ENCODE measurements around the gene DAAM1.

The DAAM1 gene

DNA sequence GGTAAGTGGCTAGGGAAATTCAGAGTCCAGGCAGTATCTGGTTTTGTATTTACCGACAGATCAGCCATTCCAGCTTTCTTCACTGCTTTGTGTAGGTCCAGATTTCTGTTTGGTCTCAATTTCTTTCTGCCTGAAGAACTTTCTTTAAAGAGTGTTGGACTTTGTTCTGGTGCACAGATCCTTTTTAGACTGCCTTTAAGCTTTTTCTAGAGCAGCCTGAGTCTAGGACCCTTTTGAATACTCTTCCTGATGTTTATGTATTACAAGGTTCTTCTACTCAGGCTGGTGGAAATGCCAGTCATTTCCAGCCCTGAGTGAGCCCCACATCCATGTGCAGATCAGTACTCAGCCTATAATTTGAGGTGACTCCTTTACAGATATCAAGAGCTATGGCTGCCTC, 54.7 kb downstream of the DAAM1 start:
- no peak overlapping the region for H3K4me3 ChIP-seq (ENCODE audit: low read length)

DNA sequence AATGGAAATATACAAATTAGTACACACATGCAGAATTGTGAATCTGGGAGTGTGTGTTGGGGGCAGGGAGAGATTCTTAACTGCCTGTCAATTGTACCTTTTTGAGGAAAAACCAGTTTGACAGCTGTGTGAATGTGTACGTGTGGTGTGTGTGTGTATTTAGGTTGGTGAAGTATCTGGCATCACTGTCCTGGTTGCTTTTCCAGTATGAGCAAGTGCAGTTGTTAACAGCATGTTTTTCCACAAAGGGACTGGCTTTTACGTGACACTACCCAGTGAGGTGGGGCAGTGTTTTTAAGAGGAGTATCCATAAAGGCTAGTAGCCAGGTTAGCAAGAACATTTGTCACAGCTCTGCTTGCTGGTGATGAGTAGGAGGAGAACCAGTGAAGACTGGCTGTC, 56.1 kb downstream of the DAAM1 start:
- DNase-seq (ENCODE audit: low read depth): no peak
- no peak overlapping the region for H3K4me3 ChIP-seq (ENCODE audit: low read length)
- TF ChIP-seq, protein P1, sequence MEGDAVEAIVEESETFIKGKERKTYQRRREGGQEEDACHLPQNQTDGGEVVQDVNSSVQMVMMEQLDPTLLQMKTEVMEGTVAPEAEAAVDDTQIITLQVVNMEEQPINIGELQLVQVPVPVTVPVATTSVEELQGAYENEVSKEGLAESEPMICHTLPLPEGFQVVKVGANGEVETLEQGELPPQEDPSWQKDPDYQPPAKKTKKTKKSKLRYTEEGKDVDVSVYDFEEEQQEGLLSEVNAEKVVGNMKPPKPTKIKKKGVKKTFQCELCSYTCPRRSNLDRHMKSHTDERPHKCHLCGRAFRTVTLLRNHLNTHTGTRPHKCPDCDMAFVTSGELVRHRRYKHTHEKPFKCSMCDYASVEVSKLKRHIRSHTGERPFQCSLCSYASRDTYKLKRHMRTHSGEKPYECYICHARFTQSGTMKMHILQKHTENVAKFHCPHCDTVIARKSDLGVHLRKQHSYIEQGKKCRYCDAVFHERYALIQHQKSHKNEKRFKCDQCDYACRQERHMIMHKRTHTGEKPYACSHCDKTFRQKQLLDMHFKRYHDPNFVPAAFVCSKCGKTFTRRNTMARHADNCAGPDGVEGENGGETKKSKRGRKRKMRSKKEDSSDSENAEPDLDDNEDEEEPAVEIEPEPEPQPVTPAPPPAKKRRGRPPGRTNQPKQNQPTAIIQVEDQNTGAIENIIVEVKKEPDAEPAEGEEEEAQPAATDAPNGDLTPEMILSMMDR (conservative IDR thresholded peaks at IDR 0.05; ENCODE audit: low read length): no peak

More for the DNA sequence above, 54.7 kb downstream of the DAAM1 start:
- DNase-seq (ENCODE audit: low read depth): no peak
- TF ChIP-seq, protein P1 (conservative IDR thresholded peaks at IDR 0.05; ENCODE audit: low read length): no peak

DNA sequence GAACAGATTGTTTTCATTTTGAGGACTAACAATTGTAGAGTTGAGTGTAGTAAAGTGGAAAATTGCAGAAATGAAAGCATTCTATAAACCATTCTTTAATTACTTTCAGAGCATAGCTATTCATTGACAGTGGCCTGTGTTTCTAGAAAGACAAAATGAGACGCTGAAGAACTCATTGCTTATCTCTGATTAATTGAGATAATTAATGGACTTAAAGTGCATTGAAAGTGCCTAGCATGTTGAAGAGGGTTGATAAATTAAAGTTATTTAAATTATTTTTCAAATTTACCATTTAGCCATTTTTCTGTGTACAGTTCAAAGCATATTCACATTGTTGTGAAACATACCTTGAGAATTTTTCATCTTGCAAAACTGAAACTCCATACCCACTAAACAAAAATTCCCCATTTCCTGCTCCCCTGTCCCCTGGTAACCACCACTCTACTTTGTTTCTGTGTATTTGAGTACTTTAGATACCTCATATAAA, 57.4 kb downstream of the DAAM1 start:
- no peak for DNase-seq (ENCODE audit: low read depth)
- H3K4me3 ChIP-seq (ENCODE audit: low read length): no peak overlapping the region
- TF ChIP-seq, protein P1 (conservative IDR thresholded peaks at IDR 0.05; ENCODE audit: low read length): no peak

DNA sequence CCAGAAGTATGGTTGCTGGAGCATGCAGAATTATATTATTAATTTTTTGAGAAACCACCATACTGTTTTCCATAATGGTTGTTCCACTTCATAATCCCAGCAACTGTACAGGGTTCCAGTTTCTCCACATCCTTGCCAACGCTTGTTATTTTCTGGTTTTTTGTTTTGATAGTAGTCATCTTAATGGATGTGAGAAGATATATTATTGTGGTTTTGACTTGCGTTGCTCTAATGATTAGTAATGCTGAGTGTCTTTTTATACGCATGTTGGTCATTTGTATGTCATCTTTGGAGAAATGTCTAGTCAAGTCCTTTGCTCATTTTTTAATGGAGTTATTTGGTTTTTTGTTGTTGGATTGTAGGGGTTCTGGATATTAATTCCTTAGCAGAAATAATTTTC, 58.1 kb downstream of the DAAM1 start:
- TF ChIP-seq, protein P1 (conservative IDR thresholded peaks at IDR 0.05; ENCODE audit: low read length): no peak
- H3K4me3 ChIP-seq (ENCODE audit: low read length): no peak overlapping the region
- DNase-seq (ENCODE audit: low read depth): no peak

DNA sequence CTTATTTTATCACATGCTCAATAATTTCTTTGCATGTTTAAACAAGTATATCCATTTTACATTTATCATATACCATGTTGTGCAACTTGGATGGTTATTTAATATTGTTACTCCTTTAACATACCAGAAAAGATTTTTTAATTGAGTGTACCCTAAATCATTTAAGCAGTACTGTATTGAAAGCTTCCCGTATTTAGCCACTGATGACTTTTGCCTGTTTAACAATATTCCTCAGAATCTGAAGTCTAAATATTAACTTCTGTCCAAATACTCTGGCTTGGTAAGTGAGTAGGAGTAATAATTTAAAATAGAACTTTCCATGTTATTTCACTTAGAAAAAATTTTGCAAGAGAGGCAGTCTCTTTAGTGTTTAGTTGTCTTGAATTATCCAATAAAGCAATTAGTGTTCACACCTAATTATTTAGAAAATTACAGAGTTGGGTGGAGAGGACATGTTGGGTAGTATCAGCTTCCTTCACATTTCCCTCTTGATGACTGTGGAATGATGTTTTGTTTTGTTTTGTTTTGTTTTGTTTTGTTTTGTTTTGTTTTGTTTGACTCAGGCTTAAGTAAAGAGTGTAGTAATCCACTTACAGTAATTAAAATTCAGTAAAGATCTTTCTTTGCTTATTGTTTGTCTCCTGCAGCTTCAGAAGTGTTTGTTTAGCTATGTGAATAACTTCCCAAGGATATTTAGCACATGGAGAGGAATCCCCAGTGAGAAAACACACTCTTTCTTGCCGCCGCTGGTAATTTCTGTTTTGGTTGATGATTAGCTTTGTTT, 59.5 kb downstream of the DAAM1 start:
- TF ChIP-seq, protein P1 (conservative IDR thresholded peaks at IDR 0.05; ENCODE audit: low read length): no peak
- no peak for DNase-seq (ENCODE audit: low read depth)
- no peak overlapping the region for H3K4me3 ChIP-seq (ENCODE audit: low read length)

DNA sequence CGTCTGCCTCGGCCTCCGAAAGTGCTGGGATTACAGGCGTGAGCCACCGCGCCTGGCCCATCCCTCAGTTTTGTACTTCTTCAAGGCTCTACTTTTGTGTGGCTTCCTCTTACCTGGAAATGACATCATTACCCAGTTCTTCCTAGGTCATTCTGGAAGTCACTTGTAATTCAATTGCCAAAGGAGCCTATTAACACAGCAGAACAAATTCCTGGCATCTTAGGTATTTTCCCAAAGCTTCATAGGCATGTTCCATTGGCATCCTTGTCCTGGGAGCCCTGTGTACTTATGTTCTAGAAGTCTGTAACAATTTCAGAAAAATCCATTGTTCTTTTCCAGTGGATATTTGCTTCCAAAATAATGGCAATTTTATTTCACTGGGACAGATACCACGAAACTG, 60.6 kb downstream of the DAAM1 start:
- no peak overlapping the region for H3K4me3 ChIP-seq (ENCODE audit: low read length)
- DNase-seq (ENCODE audit: low read depth): peak; percentile 67
- TF ChIP-seq, protein P1 (conservative IDR thresholded peaks at IDR 0.05; ENCODE audit: low read length): no peak
